SKM-1 treated with dmso at 0.1 percent for 144 hours (cell line): Measurements from ENCODE around the gene SLC17A1.

ENCODE experiments used
- DNase-seq: peaks from one replicate; lab custom pipeline; 2025; ENCODE audit not compliant: unreplicated experiment; lab: John Stamatoyannopoulos, UW

The SLC17A1 gene

DNA sequence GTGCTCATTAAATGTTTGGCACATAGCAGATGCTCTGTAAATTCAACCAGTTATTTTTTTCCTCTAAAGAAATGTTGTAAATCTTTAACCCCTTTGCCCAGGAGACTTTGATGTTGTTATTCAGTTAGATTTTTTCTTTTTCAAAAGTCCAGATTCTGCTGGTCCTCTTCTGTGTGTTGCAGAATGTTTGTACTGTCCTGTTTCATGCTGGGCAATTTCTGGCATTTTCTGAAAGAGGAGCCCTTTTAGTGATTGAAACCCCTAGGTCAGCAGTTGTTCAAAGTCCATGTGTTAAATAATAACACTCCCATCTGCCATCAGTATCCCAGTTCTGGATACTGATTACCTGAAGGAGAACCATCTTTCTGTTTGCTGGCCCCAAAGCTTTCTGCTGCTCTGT, 1.3 kb upstream of the SLC17A1 start:
- no peak for DNase-seq

DNA sequence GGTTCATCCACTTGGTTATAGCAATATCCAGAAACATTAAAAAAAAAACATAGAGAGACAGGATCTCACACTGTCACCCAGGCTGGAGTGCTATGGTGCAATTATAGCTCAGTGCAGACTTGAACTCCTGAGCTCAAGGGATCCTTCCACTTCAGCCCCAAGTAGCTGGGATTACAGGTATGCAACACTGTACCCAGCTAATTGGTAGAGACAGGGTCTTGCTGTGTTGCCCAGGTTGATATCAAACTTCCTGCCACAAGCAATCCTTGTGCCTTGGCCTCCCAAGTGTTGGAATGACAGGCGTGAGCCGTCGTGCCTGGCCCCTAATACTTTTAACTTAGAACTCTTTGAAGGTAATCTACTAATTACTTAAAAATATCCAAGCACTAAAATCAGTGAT, 818 bp upstream of the SLC17A1 start:
- no peak for DNase-seq

DNA sequence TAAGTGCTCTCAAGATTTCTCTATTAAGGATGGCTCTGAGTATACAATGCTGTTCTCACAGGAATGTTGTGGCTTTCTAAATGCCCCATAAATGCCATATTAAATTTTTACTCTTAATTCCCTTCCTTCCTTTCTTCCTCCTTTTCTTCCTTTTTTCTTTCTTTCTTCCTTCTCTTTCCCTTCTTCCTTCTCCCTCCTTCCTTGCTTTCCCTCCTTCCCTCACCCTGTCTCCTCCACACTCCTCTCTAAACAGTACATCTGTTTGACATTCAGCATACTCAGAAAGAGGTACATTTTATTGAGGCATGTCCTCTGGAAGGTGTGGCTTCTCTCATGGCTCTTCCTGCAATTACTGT, 433 bp upstream of the SLC17A1 start:
- no peak for DNase-seq

DNA sequence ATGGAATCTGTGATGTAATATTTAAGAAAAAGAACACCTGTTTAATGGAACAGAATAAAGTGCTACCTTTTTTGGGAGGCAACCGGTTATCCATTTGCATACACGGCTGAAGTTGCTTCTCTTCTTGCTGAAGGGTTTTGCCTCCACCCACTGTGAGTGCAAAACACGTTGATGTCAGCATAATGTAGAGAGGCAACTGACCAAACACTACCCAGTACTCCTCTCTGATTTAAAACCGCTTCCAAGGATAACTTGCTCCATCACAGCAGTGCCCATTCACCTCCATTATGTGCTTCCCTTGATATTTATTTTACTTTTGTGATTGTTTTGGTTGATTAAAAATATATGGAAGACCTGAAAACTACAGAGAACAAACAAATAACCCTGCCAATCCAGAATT, 1.4 kb downstream of the SLC17A1 start:
- no peak for DNase-seq

DNA sequence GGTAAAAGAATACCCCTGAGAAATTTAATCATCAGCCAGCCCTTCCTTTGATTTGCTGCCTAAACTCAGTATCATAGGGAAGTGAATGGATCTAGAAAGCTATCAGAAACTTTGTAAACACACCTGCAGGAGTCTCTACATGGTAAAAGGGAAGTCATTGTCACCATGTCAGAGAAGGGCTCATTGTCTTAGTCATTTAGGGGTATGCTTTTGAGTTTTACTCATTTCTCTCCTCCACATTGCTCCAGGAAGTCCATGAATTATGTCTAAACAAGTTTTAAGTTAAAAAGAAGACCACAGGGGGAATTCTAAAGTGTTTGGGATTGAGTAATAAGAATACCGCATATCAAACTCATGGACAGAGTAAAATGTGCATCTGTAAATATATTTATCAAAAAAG, 2.5 kb downstream of the SLC17A1 start:
- no peak for DNase-seq

DNA sequence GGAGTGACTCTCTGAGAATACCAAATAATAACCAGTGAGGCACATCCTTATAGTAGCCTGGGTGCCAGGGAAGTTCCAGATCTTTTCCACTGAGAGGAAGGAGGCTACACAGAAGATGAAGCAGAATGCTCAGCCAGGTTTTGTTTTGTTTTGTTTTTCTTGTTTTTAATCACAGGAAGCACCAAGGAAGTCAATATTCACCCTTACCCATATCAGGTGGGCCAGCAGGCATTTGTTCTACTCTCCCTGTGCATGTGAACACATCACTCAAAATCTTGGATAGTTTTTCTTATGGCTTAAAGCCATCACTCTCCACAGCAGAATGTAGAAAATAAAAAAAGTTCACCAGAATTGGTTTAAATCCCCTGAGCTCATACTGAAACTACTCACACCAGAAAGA, 10.5 kb downstream of the SLC17A1 start:
- DNase-seq: no peak

DNA sequence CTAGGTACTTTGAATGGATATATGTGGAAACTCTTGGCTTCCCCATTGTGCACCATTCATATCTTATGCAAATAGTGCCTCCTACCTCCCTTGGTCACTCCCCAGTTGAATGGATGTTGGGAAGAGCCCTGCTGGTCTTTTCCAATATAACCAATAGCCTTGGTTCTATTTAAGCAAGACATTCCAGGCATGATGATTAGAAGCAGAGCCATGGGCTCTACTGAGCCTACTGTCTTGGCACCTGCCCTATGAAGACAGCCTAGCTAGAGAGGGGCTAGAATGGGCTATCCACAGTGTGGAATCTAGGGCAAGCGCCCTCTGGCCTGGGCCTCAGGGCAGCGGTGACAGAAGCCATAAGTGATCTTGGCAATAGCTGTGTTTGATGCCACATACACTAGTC, 15.6 kb downstream of the SLC17A1 start:
- no peak for DNase-seq

DNA sequence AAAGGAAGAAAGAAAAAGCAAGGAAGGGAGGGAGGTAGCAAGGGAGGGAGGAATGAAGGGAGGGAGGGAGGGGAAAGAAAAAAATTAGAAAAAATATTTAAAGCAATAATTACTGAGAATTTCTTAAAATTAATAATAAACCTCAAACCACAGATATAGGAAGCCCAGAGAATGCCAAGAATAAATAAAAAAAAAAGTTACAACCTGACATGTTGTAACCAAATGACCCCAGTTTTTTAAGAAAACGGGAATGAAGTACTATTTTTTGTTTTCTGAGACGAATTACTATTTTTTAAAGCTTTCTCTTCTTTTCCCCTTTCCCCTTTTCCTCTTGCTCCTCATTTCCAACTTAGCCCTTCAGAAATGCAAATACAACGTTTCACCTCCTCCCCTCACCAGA, 16.7 kb downstream of the SLC17A1 start:
- no peak for DNase-seq

DNA sequence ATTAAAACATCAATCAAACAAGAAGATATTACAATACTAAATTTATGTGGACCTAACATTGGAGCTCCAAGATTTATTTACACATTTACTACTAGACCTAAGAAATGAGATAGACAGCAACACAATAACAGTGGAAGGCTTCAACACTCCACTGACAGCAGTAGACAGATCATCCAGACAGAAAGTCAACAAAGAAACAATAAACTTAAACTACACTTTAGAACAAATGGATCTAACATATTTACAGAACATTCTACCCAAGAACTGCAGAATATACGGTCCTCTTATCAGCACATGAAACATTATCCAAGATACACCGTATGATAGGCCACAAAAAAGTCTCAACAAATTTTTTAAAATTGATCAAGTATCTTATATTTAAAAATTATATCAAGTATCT, 27.0 kb downstream of the SLC17A1 start:
- DNase-seq: no peak

DNA sequence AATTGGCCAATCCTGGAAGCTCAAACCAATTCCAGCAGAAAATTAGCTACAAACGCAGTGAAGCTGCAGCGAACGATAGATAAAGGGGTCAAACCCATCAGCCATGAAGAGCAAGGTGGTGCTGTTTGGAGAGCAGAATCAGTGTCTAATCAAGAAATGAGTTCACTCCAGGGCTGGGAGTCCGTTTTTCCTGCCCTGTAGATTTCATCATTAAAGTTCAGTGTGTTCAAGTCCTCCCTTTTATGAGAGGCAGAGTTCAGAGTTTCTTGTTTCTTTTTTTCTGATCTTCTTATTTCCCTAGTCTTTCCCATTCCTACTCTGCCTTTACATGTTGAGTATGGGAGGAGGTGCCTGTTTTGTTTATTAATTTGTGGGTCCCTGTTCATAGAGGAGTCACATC, 30.4 kb downstream of the SLC17A1 start:
- DNase-seq: no peak

DNA sequence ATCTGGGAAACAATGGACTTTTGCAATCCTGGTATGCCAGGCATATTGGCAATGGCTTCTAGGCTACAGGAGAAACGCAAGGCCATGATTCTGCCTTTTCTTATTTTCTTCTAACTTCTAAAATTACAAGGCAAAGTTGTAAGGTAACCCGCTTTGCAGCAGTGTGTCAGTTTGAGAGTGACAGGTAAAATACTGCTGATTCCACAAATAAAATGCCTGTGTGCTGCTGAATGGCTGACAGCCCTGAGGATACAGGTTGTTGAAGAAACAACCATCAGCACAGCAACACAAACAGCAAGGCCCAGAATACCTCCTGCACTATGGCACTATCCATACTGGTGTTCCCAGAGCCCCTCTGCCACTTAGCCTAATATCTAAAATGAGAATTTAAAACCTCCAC, 37.1 kb downstream of the SLC17A1 start:
- DNase-seq: no peak

DNA sequence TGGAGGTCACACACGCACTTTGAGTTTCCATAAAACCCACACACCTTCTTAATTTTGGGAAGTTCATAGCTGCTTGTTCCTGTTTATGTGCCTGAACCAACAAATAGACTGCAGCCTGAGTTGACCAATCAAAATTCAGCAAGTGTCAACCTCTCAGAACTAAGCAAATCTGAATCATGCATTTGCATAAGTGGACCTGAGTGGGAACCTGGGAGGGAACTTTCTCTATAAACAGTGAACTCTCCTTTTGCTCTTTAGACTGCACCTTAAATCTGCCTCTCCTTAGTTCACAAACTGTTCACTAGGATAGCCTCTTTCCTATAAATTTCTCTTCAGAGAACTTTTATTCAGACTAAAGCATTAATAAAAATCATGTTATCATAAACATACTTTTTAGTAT, 37.9 kb downstream of the SLC17A1 start:
- DNase-seq: no peak

DNA sequence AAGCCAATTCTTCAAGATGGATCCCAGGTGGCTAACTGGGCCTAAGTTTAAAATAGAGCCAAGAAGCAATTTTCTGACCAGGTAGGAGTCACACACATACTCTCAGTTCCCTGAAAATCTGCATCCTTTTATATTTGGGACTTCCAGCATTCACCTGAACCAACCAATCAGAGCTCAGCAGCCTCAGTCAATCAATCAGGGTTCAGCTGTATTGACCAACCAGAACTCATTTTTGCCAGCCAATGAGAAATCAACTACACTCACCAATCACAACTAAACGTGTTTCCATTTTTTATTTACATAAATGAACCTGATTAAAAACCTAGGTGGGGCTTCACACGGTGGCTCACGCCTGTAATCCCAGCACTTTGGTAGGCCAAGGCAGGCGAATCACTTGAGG, 39.8 kb downstream of the SLC17A1 start:
- DNase-seq: no peak

DNA sequence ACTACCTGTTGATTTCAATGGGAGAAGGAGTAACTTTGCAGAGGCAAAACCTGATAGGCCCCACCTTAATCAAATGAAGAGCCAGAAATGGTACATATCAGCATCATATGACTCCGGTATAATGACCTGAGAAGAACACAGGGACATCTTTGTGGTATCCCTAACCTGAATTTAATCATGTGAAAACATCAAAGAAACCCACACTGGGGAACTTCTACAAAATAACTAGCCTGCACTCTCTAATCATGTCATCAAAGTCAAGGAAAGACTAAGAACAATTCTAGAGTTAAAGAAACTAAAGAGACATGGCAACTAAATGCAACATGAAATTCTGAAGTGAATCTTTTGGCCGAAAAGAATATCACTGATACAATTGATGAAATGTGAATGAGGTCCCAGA, 42.4 kb downstream of the SLC17A1 start:
- DNase-seq: no peak

DNA sequence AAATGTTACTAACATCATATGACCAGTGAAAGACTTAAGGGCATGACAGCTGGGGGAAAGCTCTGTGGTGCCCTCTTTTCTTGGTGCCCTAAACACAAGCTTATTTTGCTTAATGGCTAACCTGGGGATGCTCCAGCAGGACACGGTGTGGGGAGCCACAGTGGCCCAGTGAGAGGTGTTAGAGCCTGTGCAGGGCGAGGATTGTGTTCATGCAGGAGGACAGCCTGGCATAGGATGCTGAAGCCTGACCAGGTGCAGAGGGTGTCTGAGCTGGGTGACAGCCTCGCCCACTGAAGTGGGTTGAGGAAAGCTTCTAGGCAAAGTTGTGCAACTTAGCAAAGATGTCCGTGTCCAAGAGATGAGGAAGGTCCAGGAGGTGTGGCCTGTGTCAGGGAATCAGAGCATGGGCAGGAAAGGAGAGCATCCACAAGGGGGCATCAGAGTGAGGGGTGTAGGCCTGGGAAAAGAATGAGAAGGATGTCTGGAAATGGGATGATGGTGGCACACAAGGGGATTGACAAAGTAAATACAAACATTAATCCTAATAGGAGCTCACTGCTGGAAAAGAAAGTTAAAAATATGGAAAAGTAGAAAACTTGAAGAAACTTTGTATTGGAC, 43.4 kb downstream of the SLC17A1 start:
- peak; percentile 32 for DNase-seq

DNA sequence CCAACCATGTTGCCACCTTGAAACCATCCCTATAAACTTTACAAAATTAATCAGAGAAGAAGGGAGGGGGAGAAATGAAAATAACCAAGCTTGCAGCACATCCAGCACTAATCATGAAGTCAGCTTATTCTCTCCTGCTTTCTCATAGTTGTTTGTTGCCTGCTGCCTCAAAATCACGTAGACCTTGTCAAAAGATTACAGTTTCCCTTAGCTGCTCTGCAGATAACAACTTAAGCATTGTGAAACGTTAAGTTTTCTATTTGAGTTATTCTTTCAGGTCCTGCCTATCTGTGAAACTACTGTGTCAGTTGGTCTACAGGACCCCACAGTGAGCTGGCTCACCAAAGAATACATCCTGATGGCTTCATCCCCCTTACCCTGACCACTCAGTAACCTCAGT, 44.4 kb downstream of the SLC17A1 start:
- DNase-seq: no peak

DNA sequence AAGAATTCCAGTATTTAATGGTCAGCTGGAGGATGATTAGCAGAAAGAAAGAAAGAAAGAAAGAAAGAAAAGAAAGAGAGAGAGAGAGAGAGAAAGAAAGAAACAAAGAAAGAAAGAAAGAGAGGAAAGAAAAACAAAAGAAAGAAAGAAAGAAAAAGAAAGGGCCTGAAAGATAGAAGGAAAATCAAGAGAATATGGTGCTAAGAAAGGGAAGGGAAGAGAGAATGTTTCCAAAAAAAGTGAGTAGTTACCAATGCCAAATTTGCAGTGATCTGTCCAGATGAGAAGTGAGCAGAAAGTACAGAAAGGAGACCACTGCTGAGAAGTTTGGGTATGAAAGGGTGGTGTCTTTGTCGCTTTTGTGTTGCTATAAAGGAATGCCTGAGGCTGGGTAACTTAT, 50.7 kb downstream of the SLC17A1 start:
- no peak for DNase-seq

DNA sequence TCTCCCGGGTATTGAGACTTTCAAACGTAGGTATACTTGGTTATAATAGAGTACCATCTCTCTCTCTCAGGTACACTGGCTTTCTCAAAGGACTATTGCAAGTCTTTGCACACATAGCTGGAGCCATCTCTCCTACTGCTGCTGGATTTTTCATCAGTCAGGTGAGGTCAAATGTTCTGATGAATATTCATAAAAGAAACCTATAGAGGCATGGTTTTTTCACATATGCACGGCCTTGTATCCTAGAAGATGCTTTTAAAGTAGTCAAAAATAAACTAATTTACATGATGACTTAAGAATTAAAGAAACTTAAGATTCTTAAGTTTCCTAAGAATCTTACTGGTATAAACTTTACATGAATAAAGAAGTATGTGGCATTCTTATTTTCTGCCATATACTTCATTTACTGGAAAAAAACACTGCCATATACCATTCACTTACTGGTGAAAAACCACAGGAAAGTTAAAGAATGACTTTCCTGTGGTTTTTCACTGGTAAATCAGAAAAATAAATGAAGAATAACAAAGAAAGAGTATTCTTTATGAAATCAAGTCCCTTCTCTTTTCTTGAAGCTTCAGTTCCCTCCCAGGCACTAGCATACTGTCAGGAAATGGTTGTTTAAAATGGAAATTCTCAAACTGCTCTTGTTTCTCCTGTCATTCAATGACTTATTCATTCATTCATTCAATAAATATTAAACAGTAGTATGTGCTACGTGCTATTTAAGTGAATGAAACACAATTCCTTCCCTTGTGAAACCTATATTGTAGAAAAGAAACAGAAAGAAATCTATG, 53.8 kb downstream of the SLC17A1 start:
- DNase-seq: no peak

DNA sequence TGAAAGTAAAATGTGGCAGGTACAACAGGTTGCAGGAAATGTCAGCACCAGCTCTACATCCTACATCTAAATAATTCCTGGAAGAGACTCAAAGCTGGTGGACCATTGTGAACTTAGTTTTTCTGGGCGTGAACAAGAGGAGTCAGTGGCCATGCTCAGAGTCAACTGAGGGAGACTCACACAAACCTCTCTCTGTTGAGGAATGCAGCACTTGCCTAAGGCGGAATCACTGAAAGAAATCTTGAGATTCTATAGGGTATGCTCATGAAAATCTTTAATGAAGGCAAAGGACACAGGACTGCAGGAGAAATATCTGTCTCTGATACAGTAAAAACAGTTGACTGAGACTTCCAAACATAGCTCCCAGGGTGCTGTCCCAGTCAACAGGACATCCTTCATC, 54.8 kb downstream of the SLC17A1 start:
- no peak for DNase-seq

DNA sequence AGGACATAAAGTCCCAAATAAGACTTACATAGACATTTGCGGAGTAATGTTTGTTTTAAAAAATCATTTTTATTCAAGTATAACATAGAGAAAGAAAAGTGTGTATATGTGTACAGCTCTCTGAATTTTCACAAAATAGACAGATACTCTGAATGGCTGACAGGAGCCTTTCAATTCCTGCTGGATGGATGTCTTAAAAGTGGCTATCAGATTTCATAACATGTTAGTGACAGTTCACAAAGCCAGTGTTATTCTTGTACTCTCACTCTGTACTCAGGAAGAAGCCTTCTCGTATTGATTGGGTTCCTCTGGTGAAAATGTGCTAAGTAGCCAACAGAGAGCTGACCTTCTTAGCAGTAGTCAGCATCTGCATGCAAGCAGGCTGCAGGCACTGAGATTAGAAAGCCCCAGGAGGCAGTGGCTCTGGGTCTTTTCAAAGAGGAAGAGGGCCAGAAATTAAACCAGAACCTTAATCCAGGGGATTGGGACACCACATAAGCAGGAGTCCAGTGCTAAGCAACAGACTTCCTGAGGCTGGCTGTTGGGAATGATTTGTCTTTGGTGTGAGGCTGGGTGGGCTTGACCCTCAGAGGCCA, 57.6 kb downstream of the SLC17A1 start:
- no peak for DNase-seq

DNA sequence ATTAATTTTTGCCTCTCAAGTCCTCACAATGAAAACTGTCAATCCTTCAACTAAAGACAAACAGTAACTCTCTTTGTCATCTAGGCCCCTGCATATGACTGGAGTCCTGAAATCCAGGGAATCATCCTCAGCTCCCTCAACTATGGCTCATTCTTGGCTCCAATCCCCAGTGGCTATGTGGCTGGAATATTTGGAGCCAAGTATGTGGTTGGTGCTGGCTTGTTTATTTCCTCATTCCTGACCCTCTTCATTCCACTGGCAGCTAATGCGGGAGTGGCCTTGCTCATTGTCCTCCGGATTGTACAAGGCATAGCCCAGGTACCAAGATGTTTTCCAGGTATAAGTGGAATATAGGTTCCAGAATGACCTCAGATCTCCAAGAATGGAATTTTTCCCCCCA, 61.9 kb downstream of the SLC17A1 start:
- DNase-seq: no peak

DNA sequence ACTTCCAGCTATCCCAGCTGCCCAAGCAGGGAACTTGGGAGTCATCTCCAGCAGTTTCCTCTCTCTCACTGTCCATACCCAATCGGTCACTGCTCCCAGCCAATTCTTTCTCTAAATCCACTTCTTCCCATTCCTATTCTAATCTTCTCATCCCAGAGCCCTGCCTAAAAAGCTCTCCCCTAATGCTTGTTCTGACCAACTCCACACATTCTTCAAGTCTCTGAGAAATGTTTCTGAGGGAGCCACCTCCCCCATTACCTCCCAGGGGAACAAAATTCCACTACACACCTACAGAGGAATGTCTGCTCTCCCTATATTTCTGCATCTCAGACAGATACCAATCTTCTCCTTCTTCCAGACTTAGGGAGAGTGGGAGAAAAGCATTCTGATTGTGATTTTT, 63.3 kb downstream of the SLC17A1 start:
- no peak for DNase-seq

DNA sequence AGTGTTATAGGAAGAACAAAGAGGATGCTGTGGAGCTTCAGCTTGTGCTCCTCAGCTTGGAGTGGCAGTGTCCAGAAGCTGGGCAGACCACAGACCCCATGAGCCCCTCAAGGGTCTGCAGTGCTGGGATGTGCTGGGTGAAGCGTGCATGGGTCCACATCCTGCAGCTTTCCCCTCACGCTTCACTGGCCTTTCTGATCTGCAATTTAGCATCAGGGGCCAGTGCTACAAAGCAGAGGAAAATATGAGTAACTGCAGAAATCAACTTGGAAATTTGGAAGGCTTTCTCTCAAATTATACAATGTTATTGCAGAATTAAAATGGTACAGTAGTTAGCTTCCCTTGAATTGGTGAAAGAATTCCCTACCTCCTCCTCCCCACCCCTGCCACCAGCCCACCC, 67.2 kb downstream of the SLC17A1 start:
- DNase-seq: no peak
